ENCODE data around the gene MIER3. TPM values are rescaled to one million over a fixed set of nuclear protein-coding genes. Genes with fewer than 3 reads are reported as not detected.

The MIER3 gene
- total and polyA plus RNA-seq, 2 of the 13 experiments (the other 11 are each of a cell fraction or from before 2014, with no cell fraction given) = 14.6 to 38.8 TPM

DNA sequence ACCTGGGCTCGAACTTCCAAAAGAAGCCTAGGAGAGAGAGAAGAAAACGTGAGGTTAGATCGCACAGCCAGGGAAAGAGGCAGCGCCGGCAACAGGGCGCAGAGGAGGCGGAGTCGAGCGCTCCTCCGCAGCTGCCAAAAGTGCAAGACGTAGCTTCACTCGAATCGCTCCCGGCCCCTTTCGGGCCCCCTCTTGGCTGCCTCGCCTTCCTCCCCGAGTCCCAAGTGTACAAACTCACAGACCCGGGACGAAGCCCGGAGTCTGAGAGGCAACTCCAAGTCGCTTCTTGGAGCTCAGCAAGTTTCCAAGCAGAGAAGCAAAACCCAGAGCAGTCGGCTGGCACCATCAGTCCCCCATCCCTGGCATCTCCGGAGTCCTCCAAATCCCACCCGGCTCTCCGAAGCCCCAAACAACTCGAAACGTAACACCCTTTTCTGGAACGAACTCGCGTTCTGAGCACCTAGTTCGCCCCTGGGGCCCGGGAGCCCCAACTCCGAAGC lies 1.2 kb downstream of the MIER3 start (continued):
- TF ChIP-seq, protein P1, sequence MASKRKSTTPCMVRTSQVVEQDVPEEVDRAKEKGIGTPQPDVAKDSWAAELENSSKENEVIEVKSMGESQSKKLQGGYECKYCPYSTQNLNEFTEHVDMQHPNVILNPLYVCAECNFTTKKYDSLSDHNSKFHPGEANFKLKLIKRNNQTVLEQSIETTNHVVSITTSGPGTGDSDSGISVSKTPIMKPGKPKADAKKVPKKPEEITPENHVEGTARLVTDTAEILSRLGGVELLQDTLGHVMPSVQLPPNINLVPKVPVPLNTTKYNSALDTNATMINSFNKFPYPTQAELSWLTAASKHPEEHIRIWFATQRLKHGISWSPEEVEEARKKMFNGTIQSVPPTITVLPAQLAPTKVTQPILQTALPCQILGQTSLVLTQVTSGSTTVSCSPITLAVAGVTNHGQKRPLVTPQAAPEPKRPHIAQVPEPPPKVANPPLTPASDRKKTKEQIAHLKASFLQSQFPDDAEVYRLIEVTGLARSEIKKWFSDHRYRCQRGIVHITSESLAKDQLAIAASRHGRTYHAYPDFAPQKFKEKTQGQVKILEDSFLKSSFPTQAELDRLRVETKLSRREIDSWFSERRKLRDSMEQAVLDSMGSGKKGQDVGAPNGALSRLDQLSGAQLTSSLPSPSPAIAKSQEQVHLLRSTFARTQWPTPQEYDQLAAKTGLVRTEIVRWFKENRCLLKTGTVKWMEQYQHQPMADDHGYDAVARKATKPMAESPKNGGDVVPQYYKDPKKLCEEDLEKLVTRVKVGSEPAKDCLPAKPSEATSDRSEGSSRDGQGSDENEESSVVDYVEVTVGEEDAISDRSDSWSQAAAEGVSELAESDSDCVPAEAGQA (IDR thresholded peaks at IDR 0.05; ENCODE audit: low read depth) = no peak
- TF ChIP-seq, protein P1 (CRISPR knock-in tag; IDR thresholded peaks at IDR 0.05; ENCODE audit: borderline replicate concordance) = no peak
- TF ChIP-seq, protein P2, sequence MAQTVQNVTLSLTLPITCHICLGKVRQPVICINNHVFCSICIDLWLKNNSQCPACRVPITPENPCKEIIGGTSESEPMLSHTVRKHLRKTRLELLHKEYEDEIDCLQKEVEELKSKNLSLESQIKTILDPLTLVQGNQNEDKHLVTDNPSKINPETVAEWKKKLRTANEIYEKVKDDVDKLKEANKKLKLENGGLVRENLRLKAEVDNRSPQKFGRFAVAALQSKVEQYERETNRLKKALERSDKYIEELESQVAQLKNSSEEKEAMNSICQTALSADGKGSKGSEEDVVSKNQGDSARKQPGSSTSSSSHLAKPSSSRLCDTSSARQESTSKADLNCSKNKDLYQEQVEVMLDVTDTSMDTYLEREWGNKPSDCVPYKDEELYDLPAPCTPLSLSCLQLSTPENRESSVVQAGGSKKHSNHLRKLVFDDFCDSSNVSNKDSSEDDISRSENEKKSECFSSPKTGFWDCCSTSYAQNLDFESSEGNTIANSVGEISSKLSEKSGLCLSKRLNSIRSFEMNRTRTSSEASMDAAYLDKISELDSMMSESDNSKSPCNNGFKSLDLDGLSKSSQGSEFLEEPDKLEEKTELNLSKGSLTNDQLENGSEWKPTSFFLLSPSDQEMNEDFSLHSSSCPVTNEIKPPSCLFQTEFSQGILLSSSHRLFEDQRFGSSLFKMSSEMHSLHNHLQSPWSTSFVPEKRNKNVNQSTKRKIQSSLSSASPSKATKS (CRISPR knock-in tag; IDR thresholded peaks at IDR 0.05) = no peak
- TF ChIP-seq KDM2A (CRISPR knock-in tag; IDR thresholded peaks at IDR 0.05; ENCODE audit: borderline replicate concordance, low read depth) = peak; percentile 47; the same call in 1 of the 2 replicates
- no peak for TF ChIP-seq ZNF256 (CRISPR knock-in tag; conservative IDR thresholded peaks at IDR 0.05)
- TF ChIP-seq, protein P3, sequence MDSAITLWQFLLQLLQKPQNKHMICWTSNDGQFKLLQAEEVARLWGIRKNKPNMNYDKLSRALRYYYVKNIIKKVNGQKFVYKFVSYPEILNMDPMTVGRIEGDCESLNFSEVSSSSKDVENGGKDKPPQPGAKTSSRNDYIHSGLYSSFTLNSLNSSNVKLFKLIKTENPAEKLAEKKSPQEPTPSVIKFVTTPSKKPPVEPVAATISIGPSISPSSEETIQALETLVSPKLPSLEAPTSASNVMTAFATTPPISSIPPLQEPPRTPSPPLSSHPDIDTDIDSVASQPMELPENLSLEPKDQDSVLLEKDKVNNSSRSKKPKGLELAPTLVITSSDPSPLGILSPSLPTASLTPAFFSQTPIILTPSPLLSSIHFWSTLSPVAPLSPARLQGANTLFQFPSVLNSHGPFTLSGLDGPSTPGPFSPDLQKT (CRISPR knock-in tag; IDR thresholded peaks at IDR 0.05; ENCODE audit: borderline replicate concordance) = no peak
- TF ChIP-seq ZNF768 (CRISPR knock-in tag; IDR thresholded peaks at IDR 0.05) = no peak
- TF ChIP-seq, protein P4, sequence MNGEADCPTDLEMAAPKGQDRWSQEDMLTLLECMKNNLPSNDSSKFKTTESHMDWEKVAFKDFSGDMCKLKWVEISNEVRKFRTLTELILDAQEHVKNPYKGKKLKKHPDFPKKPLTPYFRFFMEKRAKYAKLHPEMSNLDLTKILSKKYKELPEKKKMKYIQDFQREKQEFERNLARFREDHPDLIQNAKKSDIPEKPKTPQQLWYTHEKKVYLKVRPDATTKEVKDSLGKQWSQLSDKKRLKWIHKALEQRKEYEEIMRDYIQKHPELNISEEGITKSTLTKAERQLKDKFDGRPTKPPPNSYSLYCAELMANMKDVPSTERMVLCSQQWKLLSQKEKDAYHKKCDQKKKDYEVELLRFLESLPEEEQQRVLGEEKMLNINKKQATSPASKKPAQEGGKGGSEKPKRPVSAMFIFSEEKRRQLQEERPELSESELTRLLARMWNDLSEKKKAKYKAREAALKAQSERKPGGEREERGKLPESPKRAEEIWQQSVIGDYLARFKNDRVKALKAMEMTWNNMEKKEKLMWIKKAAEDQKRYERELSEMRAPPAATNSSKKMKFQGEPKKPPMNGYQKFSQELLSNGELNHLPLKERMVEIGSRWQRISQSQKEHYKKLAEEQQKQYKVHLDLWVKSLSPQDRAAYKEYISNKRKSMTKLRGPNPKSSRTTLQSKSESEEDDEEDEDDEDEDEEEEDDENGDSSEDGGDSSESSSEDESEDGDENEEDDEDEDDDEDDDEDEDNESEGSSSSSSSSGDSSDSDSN (CRISPR knock-in tag; IDR thresholded peaks at IDR 0.05) = no peak
- TF ChIP-seq, protein P5, sequence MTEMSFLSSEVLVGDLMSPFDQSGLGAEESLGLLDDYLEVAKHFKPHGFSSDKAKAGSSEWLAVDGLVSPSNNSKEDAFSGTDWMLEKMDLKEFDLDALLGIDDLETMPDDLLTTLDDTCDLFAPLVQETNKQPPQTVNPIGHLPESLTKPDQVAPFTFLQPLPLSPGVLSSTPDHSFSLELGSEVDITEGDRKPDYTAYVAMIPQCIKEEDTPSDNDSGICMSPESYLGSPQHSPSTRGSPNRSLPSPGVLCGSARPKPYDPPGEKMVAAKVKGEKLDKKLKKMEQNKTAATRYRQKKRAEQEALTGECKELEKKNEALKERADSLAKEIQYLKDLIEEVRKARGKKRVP (CRISPR knock-in tag; IDR thresholded peaks at IDR 0.05) = no peak
- TF ChIP-seq ZFP62 (CRISPR knock-in tag; IDR thresholded peaks at IDR 0.05) = no peak
